Measurements from ENCODE around the gene LDHA.
"Not testable (repeated sequence)": the region's sequence is repeated elsewhere in the genome, so short reads cannot be mapped to it uniquely, and the experiment has no call there.

LDHA gene

GRCh38 chr11:18394928-18395734 is 768 bp downstream of the LDHA start:
- no peak for DNase-seq (ENCODE audit: low read depth in 2 of 2)

- DNase-seq (ENCODE audit: low read depth in 2 of 2), result peak; percentile 91 to 92
Measured at GRCh38 chr11:18395735-18396504, 1.6 kb downstream of the LDHA start.

GRCh38 chr11:18397921-18398320 is 3.6 kb downstream of the LDHA start:
- no peak for DNase-seq (ENCODE audit: low read depth in 2 of 2)

- not testable (repeated sequence) for DNase-seq (ENCODE audit: low read depth in 2 of 2)
Measured at GRCh38 chr11:18401077-18401476, 6.7 kb downstream of the LDHA start.

GRCh38 chr11:18404062-18404461 is 9.7 kb downstream of the LDHA start:
- no peak for DNase-seq (ENCODE audit: low read depth in 2 of 2)

GRCh38 chr11:18407400-18407799 is 13.0 kb downstream of the LDHA start:
- not testable (repeated sequence) for DNase-seq (ENCODE audit: low read depth in 2 of 2)

- no peak for DNase-seq (ENCODE audit: low read depth in 2 of 2)
Measured at GRCh38 chr11:18408558-18409291, 14.4 kb downstream of the LDHA start.

- DNase-seq (ENCODE audit: low read depth in 2 of 2), result no peak
Measured at GRCh38 chr11:18416459-18416858, 22.1 kb downstream of the LDHA start.

- no peak for DNase-seq (ENCODE audit: low read depth in 2 of 2)
Measured at GRCh38 chr11:18419040-18419439, 24.7 kb downstream of the LDHA start.

GRCh38 chr11:18420067-18420466 is 25.7 kb downstream of the LDHA start:
- no peak for DNase-seq (ENCODE audit: low read depth in 2 of 2)

GRCh38 chr11:18427240-18427639 is 32.9 kb downstream of the LDHA start:
- no peak for DNase-seq (ENCODE audit: low read depth in 2 of 2)

GRCh38 chr11:18429332-18429731 is 35.0 kb downstream of the LDHA start:
- no peak for DNase-seq (ENCODE audit: low read depth in 2 of 2)

GRCh38 chr11:18438691-18439090 is 44.3 kb downstream of the LDHA start:
- no peak for DNase-seq (ENCODE audit: low read depth in 2 of 2)

- no peak for DNase-seq (ENCODE audit: low read depth in 2 of 2)
Measured at GRCh38 chr11:18449251-18449650, 54.9 kb downstream of the LDHA start.

GRCh38 chr11:18452927-18453326 is 58.6 kb downstream of the LDHA start:
- DNase-seq (ENCODE audit: low read depth in 2 of 2), result no peak

- no peak for DNase-seq (ENCODE audit: low read depth in 2 of 2)
Measured at GRCh38 chr11:18455686-18456372, 61.5 kb downstream of the LDHA start, which contains the start of gene LDHAL6A. Gene LDHAL6A (plus strand): TSS chr11:18455856. CDS start chr11:18456681, 825 bp downstream.

GRCh38 chr11:18457450-18457849 is 63.1 kb downstream of the LDHA start:
- DNase-seq (ENCODE audit: low read depth in 2 of 2), result no peak

All from stimulated activated CD8-positive, alpha-beta memory T cell treated with anti-CD3 and anti-CD28 coated beads, Interleukin-2, amount 100 ng/mL, for 48 hours (primary cell).